OCI-LY7 (cell line): ENCODE measurements around the gene VSX1.

Experiments used
- CTCF ChIP-seq: fragments of 200-600 bp; sonication (generic); conservative IDR thresholded peaks from 2 replicates; pipeline ENCODE4 v1.5.1; 2014; ENCODE audit warnings: mild to moderate bottlenecking, antibody characterized with exemption, low read length, moderate library complexity, mixed read lengths
- EZH2phosphoT487 ChIP-seq: fragments of 200-600 bp; sonication (generic); IDR thresholded peaks from 2 replicates; pipeline ENCODE4 v1.6.1; 2018; ENCODE audit warnings: low read depth, borderline replicate concordance, mild to moderate bottlenecking, mixed run types, antibody characterized with exemption, low read length, moderate library complexity, mixed read lengths

GRCh38 chr20:25085756-25086495 lies 4.0 kb upstream of the VSX1 start:
- TF ChIP-seq CTCF (no peak), EZH2phosphoT487 (no peak)
